ENCODE data around the gene TRPM1.
A peak's percentile ranks its signal among the peaks of the same experiment; 100 is the strongest.

- no peak for TF ChIP-seq POLR2A (IDR thresholded peaks at IDR 0.05)
- no peak for TF ChIP-seq CTCF (IDR thresholded peaks at IDR 0.05)
- TF ChIP-seq POLR2AphosphoS5 (IDR thresholded peaks at IDR 0.05): peak; percentile 57
Measured at GRCh38 chr15:31100738-31101137, 787 bp downstream of the TRPM1 start.
